ENCODE measurements around the gene MYO3B. TPM values are rescaled to one million over a fixed set of nuclear protein-coding genes. Genes with fewer than 3 reads are reported as not detected.

The MYO3B gene
- total RNA-seq, 4 donors from 2014 or later: 6.0 to 7.4 (median 7.2) TPM

GRCh38 chr2:170305711-170306110, 127.8 kb downstream of the MYO3B start:
- Histone ChIP-seq H3K36me3 (no peaks in the 10 kb centered on the region), H3K27me3 (no peaks in the 10 kb centered on the region), H3K4me3 (replicated peaks in 1 of 3) (no peak overlapping the region), H3K4me1 (no peaks in the 10 kb centered on the region), H3K9me3 (no peaks in the 10 kb centered on the region), H3K27ac (no peak overlapping the region)
- 97 to 100% methylated on average over 2 of the region's 2 CpGs for WGBS, 2 donors
- DNase-seq: no peak
- TF ChIP-seq POLR2A (IDR thresholded peaks at IDR 0.05) (no peak), CTCF (IDR thresholded peaks at IDR 0.05) (no peak)
- intact Hi-C loops (cut with DNase I): no loop called here

DNA sequence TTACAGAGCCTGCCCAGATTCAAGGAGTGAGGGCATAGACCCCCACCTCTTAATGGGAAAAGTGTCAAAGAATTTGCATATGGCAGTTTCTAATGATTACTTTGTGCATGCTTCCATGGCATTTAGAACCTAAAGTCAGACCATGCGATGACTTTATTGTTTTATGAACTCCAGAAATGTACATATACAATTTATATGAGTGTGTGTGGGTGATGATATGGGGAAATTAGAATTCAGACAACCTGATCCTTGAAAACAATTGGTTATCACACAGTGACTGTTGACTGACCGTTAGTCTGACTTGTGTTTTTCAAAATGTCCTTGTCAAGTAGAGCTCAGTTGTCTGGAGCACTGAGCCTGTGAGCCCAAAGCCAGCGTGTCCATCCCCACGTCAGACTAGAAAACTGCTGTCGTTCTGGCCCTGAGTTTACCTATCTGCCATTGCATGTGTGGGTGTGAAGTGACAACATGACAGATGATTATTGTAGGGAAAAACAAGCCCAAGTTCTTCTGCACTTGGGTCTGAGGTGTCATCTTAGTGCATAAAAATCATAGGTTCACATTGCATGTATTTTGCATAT, 128.4 kb downstream of the MYO3B start:
- no peak overlapping the region for H3K27ac ChIP-seq
- WGBS, 2 donors: 85 to 88% methylated on average over 5 of the region's 5 CpGs

DNA sequence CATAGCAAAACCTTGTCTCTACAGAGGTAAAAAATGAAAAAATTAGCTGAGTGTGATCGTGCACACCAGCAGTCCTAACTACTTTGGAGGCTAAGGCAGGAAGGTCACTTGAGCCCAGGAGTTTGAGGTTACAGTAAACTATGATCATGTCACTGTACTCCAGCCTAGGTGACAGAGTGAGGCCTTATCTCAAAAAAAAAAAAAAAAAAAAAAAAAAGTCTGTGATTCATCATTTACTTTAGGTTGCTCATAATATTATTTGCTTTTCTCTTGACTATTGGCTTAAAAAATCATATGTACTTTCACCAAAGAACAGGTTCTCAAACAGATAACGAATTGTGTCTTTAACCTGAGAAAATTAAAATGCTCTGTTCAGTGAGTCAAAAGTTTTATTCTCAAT, 129.1 kb downstream of the MYO3B start:
- 93% methylated on average over 2 of the region's 2 CpGs for WGBS, 2 donors
- Histone ChIP-seq H3K27me3 (no peaks in the 10 kb centered on the region), H3K9me3 (no peaks in the 10 kb centered on the region), H3K4me1 (no peaks in the 10 kb centered on the region), H3K27ac (no peak overlapping the region), H3K36me3 (no peaks in the 10 kb centered on the region), H3K4me3 (replicated peaks in 1 of 3) (no peak overlapping the region)
- intact Hi-C loops (cut with DNase I): no loop called here
- no peak for DNase-seq
- TF ChIP-seq POLR2A (IDR thresholded peaks at IDR 0.05): no peak
- TF ChIP-seq CTCF (IDR thresholded peaks at IDR 0.05): no peak

More for the DNA sequence above, 128.4 kb downstream of the MYO3B start:
- no peaks in the 10 kb centered on the region for H3K27me3 ChIP-seq
- DNase-seq: no peak
- intact Hi-C loops (cut with DNase I): no loop called here
- H3K4me1 ChIP-seq: no peaks in the 10 kb centered on the region
- no peaks in the 10 kb centered on the region for H3K36me3 ChIP-seq
- TF ChIP-seq POLR2A (IDR thresholded peaks at IDR 0.05): no peak
- no peak for TF ChIP-seq CTCF (IDR thresholded peaks at IDR 0.05)
- H3K4me3 ChIP-seq (replicated peaks in 1 of 3): no peak overlapping the region
- no peaks in the 10 kb centered on the region for H3K9me3 ChIP-seq

DNA sequence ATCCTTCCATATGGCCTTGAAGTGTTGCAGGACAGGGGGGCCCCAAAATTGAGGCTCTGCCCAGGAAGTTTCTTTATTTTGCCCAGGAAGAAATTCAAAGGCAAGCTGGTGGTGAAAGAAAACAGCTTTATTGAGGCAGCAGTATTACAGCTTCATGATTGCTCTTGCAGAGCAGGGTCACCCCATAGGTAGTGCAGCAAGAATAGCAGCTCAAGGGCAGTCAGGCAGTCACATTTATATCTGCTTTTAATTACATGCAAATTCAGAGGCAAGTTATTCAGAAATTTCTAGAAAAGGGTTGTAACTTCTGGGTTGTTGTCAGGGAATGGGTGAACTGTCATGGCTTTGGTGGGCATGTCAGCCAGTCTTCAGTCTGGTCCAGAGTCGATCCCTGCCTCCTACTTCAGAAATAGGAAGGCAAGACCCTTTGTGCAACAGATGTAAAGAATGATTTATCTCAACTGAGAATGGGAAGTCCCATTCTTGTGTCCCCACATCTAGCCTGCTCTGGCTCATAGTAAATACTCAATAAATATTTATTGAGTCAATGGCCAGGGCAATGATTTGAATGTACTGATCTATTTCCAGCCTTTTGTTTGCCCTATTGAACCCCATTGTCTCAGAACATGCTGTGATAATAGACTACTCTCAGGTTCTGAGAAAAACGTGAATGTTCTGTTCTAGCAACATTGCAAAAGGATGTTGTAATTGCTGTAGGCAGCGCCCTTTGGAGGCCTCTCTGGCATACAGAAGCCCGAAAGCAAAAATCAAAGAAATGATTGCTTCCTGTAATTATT, 129.8 kb downstream of the MYO3B start:
- no peaks in the 10 kb centered on the region for H3K36me3 ChIP-seq
- no peaks in the 10 kb centered on the region for H3K4me1 ChIP-seq
- DNase-seq: no peak
- no peak overlapping the region for H3K27ac ChIP-seq
- H3K27me3 ChIP-seq: no peaks in the 10 kb centered on the region
- no peaks in the 10 kb centered on the region for H3K9me3 ChIP-seq
- intact Hi-C loops (cut with DNase I): no loop called here
- WGBS, 2 donors: 75 to 80% methylated on average over 4 of the region's 4 CpGs
- H3K4me3 ChIP-seq (replicated peaks in 1 of 3): no peak overlapping the region
- TF ChIP-seq POLR2A (IDR thresholded peaks at IDR 0.05): no peak
- TF ChIP-seq CTCF (IDR thresholded peaks at IDR 0.05): no peak

DNA sequence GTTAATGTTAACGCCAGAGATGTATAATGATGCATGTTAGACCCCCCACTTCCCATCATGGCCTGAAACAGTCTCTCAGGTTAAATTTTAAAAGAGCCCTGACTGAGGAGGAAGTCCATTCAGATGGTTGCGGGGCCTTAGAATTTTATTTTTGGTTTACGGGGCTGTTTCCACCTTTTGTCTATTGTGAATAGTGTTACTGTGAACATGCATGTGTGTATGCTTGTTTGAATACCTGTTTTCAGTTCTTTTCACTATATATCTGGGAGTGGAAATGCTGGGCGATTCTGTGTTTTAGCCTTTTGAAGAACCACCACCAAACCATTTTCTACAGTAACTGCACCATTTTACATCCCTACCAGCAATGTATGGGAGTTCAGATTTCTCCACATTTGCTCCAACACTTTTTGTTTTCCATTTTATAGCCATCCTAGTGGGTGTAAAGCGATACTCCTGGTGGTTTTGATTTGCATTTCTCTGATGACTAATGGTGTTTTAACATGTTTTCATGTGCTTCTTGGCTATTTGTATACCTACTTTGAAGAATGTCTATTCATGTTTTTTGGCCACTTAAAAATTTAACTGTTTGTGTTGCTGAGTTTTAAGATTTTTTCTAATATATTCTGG, 133.0 kb downstream of the MYO3B start:
- DNase-seq: no peak

More for the DNA sequence above, 133.0 kb downstream of the MYO3B start:
- no peak overlapping the region for H3K4me3 ChIP-seq (replicated peaks in 1 of 3)
- no peaks in the 10 kb centered on the region for H3K36me3 ChIP-seq
- no peaks in the 10 kb centered on the region for H3K9me3 ChIP-seq
- no peak overlapping the region for H3K27ac ChIP-seq
- H3K27me3 ChIP-seq: no peaks in the 10 kb centered on the region
- TF ChIP-seq POLR2A (IDR thresholded peaks at IDR 0.05) (no peak), CTCF (IDR thresholded peaks at IDR 0.05) (no peak)
- H3K4me1 ChIP-seq: no peaks in the 10 kb centered on the region
- WGBS, 2 donors: 53 to 71% methylated on average over 5 of the region's 5 CpGs
- intact Hi-C loops (cut with DNase I): no loop called here
